NCI-H446 (cell line): ENCODE results near the gene NRCAM.
"Not testable (repeated sequence)": the region's sequence is repeated elsewhere in the genome, so short reads cannot be mapped to it uniquely, and the experiment has no call there.

Experiments used
- DNase-seq, 2 experiments: peaks; one replicate each; lab custom pipeline; 2025; lab: John Stamatoyannopoulos, UW

NRCAM gene

GRCh38 chr7:108402865-108403264 lies 53.4 kb downstream of the NRCAM start:
- DNase-seq = peak in 1 of 2 experiments; percentile 13

- DNase-seq = no peak
These were observed 60.2 kb downstream of the NRCAM start for GRCh38 chr7:108396080-108396479.

DNA sequence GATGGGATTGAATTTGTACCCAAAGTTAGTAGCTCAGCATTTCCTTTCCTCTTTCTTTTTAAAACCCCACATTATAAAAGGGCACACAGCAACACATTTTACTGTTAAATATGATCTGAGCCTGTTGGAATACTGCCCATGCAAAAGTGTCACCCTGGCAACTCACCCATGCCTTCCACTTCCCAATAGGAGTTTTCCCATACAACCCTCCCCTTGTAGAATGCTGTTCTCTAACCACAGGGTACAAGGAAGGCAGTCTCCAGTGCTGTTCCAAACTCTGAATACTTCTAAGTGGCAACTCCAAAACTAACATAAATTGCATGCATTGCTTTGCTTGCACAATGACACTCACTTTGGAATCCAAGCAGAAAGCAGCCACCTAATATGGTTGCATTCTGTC lies 60.8 kb downstream of the NRCAM start:
- no peak for DNase-seq

DNA sequence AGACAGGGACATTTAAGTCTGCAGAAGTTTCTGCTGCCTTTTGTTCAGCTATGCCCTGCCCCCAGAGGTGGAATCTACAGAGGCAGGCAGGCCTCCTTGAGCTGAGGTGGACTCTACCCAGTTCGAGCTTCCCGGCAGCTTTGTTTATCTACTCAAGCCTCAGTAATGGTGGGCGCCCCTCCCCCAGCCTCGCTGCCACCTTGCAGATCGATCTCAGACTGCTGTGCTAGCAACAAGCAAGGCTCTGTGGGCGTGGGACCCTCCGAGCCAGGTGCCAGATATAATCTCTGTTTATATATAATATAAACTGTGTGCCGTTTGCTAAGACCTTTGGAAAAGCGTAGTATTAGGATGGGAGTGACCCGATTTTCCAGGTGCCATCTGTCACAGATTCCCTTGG lies 63.1 kb downstream of the NRCAM start:
- not testable (repeated sequence) for DNase-seq

GRCh38 chr7:108387686-108388085 lies 68.5 kb downstream of the NRCAM start:
- not testable (repeated sequence) for DNase-seq

- DNase-seq = no peak
These were observed 70.3 kb downstream of the NRCAM start for GRCh38 chr7:108385834-108386422.

GRCh38 chr7:108384716-108385483 lies 71.3 kb downstream of the NRCAM start:
- no peak for DNase-seq

DNA sequence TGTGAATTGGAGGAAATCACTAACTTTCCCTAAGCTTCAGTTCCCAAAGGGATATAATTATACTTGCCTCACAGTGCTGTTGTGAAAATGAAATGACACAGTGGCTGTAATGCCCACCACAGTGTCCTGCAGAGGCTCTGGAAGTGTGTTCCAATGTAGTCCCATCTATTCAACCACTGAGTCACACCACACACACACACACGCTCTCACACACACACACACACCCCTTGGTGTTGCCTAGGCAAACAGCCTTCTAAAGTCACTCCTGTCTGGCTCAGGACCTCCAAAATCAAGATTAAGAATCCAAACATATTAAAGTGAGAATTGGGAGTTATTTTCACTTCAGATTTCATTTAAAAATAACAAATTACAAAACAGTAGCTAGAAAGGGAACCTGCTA lies 73.3 kb downstream of the NRCAM start:
- no peak for DNase-seq

GRCh38 chr7:108380517-108380916 lies 75.7 kb downstream of the NRCAM start:
- no peak for DNase-seq

DNA sequence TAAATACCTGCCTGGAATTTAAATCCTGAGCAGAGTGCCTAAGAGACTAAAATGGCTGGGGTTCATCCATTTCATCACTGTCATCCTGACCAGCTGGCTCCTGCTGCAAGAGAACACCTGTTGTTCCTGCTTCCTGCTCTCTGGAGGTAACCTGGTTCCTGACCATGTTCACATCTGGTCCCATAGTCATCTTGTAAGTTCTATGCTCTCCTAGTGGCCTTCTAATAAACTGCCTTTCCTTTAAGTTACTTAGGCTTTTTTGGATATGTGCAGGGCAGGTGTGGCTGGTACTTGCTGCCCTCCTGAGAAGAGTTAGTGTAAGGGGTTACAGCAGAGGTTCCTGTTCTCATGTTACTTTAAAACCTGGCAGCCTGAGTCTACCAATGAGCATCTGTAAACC lies 80.0 kb downstream of the NRCAM start:
- no peak for DNase-seq

- DNase-seq = no peak
These were observed 80.6 kb downstream of the NRCAM start for GRCh38 chr7:108375668-108376067.

DNA sequence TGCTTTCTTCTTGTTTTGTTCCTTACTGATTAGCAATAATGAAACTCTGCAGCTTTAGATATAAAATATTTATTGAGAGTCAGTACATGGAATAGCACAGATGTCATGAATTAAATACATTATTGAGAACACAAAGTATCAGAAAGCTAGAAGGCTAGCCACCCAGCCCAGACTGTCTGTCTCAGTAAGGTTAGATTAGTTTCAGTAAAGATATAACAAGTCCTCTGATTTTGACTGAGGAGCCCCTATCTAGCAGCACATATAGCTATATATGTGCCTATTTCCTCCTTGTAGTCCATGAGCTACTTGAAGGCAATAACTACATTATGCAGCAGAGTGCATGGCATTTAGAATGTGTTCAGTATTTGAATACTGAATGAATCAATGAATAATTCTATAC lies 81.3 kb downstream of the NRCAM start:
- no peak for DNase-seq

- no peak for DNase-seq
These were observed 83.6 kb downstream of the NRCAM start for GRCh38 chr7:108372618-108373017.

GRCh38 chr7:108370616-108371015 lies 85.6 kb downstream of the NRCAM start:
- DNase-seq = no peak

DNA sequence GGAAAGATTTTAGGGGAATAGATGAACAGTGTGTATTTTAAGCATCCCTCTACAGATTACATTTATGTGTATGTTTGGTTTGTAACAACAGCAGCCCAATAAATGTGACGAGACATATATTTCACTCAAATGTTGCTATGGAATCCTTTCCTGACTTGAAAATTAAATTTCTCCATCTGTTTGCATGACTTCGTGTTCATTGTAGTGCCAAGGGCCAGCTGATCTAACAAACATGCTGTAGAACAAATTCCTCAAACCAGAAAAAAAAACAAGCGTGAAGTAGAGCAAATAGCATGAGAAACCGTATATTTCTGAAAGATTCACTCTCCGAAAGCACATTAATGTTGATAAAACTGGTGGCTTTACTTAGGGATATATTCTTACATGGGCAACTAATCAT lies 87.8 kb downstream of the NRCAM start:
- DNase-seq = peak in 1 of 2 experiments; percentile 12

DNA sequence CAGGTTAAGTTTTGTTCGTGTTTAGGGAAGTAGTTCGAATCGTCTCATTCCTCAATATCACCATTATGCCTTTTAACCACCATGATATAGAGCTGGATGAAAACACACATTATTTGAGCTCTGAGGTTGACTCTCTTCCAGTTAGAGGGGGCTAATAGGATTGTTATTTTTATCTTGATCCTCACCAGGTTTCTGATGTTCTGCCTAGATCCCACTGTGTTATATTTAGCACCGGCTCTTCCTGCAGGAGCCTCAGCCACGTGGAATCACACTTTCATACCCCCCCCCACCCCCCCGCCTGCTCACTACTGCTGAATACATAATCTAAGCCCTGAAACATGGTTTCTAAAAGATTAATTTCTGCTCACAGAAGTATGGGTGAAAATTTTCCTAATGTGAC lies 88.3 kb downstream of the NRCAM start:
- no peak for DNase-seq

- no peak for DNase-seq
These were observed 88.9 kb downstream of the NRCAM start for GRCh38 chr7:108367314-108367713.

- no peak for DNase-seq
These were observed 92.6 kb downstream of the NRCAM start for GRCh38 chr7:108363659-108364058.

DNA sequence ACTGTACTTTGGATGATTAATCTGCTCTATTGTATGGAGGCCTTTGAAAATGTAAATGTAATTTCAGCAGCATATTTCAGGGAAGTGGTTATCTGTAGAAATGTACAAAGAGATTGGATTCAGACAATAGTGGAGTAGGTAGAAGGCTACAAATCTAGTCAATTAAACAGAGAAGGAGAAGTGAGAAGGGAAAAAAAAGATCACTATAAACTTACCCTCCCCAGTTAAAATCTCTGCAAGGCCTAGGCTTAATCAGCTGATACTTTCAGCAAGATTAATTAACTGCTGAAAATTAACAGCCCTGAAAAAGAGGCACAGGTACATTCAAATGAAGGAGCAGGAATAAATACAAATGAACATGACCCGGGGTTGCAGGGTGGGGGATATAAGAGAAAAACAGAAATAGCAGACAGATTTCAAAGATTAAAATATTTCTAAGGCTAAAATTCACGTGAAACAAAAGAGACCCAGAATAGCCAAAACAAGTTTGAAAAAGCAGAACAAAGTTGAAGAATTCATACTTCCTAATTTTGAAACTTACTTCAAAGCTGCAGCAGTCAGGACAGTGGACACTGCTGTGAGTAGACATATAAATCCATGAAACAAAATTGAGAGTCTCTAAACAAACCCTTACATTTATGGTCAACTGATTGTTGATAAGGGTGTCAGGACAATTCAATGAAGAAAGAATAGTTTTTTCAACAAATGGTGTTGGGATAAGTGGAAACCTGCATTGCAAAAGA lies 96.0 kb downstream of the NRCAM start:
- no peak for DNase-seq

DNA sequence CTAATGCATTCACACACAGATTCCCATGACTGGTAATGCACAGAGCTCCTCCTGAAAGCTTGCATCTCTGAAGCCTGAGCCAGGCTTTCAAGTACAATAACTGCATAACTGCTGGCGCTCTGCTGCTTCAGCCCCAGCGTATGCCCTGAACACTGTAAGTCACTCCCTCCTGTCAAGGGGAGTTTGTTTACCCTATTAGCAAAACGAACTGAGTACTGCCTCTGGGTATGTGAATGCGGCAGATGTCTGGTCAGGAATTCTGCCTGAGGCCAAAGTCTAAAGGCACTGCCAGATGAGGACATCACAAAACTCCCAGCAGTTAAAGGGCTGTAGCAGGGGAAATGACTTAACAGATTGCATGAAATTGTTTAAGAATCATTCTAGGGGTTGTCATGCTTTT lies 97.7 kb downstream of the NRCAM start:
- DNase-seq = peak; percentile 6 to 76

DNA sequence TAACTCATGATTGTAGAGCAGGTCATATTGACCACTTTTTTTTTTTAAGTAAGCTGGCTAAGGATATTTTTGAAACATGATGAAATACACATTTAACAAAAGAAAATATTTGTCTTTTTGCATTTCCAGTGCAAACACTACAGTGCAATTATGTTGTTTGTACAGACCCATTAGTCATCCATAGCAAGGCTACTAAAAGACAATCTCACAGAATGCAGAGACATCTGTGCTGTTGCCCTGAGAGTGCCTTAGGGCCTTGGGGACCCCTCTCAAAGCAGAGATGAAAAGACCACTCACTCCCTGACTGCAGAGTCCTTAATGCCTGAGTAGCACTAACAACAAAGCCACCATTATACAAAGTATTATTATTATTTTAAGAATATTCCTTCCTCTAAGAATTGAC lies 104.5 kb downstream of the NRCAM start:
- DNase-seq = peak in 1 of 2 experiments; percentile 26

DNA sequence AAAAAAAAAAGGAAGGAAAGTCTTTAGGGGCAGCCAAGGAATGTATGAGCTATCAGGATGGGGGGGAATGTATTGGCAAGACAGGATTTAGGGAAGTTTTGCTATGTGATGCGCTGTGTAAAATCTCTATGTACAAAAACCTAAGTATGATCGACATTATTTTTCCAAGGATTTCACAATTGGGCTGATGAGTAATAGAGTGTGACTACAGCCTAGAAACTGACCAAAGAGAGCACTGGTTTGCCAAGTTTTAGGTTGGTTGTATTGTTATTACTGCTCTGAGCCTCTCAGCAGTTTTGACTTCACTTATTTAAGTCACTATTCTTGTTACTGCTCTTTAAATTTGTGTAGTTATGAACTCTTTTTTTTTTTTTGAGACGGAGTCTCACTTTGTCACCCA lies 107.3 kb downstream of the NRCAM start:
- DNase-seq = no peak

- DNase-seq = no peak
These were observed 108.6 kb downstream of the NRCAM start for GRCh38 chr7:108347616-108348015.
